ENCODE data around the gene FERMT2.
"Not testable (repeated sequence)": the region's sequence is repeated elsewhere in the genome, so short reads cannot be mapped to it uniquely, and the experiment has no call there.

The FERMT2 gene

DNA sequence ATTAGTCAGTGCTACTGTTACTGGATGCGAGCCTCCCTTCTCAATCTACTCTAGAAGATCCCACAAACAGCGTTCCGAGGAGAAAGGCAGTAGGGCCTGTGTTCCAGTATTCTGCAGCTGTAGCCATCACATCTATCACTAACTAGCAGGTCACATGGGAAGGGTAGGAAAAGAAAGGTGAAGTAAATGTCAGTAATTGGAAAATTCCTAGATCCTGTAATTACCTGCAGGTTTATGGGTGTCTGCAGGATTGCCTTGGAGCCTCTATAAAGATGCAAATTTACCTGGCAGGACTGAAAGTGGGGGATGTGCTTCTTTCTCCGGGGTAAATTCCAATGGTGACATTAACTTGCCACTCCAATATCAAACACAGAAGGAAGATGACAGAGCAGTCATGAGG, 77.8 kb downstream of the FERMT2 start:
- TF ChIP-seq, protein P1, sequence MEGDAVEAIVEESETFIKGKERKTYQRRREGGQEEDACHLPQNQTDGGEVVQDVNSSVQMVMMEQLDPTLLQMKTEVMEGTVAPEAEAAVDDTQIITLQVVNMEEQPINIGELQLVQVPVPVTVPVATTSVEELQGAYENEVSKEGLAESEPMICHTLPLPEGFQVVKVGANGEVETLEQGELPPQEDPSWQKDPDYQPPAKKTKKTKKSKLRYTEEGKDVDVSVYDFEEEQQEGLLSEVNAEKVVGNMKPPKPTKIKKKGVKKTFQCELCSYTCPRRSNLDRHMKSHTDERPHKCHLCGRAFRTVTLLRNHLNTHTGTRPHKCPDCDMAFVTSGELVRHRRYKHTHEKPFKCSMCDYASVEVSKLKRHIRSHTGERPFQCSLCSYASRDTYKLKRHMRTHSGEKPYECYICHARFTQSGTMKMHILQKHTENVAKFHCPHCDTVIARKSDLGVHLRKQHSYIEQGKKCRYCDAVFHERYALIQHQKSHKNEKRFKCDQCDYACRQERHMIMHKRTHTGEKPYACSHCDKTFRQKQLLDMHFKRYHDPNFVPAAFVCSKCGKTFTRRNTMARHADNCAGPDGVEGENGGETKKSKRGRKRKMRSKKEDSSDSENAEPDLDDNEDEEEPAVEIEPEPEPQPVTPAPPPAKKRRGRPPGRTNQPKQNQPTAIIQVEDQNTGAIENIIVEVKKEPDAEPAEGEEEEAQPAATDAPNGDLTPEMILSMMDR (IDR thresholded peaks at IDR 0.05; ENCODE audit: insufficient read depth, missing control alignments): no peak
- no peak for FAIRE-seq
- DNase-seq (ENCODE audit: insufficient read length, low spot score): no peak

DNA sequence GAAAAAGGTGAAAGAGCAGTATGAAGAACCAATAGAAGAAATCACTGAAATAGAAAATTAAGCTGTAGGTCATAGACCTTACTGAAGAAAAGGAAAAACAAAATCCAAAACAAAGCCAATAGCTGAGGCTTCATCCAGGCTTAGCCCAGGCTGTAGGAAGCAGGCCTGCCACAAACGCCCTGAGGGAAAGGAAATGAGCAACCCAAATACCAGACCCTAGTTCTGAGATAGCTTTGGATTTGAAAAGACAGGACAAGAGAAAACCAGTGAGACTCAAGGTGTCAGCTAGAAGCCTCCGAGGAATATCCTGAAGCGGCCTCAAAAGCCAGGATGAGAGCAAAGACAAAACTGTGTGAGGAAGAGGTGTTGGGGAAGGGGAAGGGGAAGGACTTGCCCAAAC, 79.2 kb downstream of the FERMT2 start:
- FAIRE-seq: no peak

DNA sequence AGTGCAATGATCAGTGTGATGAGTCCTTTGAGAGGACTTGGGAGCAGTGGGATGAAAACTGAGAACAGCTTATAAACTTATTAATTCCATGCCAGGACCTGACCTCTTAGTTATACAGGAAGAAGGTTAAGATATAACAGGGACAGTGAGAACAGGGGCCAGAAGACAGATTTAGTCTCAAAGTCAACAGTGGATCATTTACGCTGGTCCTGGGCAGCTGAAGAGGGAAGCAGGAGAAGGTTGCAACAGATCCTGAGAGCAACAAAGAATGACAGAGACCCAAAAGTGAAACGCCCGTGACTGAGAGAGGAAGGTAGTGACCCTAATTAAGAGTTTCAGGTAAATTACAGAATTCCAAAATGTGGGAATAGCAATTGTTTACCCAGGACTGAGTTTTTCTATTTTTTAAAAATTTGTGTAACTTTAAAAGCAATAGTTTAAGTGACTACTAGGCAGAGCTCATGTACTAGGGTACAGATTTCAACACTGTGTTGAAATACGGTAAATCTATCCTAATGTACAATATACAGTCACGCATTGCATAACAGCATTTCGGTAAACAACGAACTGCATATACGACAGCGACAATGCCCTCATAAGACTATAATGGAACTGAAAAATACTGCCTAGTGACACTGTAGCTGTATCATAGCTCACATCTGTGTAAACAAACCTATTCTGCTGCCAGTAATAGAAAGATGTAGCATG, 81.8 kb downstream of the FERMT2 start:
- TF ChIP-seq, protein P1 (IDR thresholded peaks at IDR 0.05; ENCODE audit: insufficient read depth, missing control alignments): no peak
- FAIRE-seq: no peak
- DNase-seq (ENCODE audit: insufficient read length, low spot score): no peak

More for the DNA sequence above, 79.2 kb downstream of the FERMT2 start:
- DNase-seq (ENCODE audit: insufficient read length, low spot score): no peak
- TF ChIP-seq, protein P1 (IDR thresholded peaks at IDR 0.05; ENCODE audit: insufficient read depth, missing control alignments): no peak

DNA sequence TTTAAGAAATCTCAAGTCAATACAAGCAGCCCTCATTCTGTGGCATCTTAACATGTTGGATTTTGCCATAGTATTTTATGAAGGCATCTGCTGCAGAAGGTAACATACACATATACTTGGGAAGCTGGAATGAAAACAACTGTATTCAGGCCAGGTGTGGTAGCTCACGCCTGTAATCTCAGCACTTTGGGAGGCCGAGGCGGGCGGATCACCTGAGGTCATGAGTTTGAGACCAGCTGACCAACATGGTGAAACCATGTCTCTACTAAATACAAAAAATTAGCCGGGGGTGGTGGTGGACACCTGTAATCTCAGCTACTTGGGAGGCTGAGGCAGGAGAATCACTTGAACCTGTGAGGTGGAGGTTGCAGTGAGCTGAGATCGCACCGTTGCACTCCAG, 86.0 kb downstream of the FERMT2 start:
- FAIRE-seq; DNase-seq (ENCODE audit: insufficient read length, low spot score): not testable (repeated sequence)

DNA sequence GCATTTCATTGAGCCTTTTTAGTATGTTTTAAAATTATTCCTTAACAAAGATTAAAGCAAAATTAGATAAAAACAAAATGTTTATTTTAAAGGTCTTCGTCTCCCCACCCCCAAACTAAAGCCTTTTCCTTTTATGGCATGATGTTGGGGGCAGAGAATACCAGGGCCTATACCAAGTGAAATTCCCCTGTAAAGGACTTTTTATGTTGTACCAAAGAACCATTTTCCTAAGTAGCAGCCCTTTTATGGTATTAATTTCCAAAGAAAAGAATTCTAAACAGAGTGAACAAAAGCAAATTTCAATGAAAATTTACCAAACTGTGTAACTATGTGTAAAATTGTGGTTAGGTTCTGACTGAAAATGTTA, 87.5 kb downstream of the FERMT2 start:
- TF ChIP-seq, protein P1 (IDR thresholded peaks at IDR 0.05; ENCODE audit: insufficient read depth, missing control alignments): no peak
- FAIRE-seq: no peak

DNA sequence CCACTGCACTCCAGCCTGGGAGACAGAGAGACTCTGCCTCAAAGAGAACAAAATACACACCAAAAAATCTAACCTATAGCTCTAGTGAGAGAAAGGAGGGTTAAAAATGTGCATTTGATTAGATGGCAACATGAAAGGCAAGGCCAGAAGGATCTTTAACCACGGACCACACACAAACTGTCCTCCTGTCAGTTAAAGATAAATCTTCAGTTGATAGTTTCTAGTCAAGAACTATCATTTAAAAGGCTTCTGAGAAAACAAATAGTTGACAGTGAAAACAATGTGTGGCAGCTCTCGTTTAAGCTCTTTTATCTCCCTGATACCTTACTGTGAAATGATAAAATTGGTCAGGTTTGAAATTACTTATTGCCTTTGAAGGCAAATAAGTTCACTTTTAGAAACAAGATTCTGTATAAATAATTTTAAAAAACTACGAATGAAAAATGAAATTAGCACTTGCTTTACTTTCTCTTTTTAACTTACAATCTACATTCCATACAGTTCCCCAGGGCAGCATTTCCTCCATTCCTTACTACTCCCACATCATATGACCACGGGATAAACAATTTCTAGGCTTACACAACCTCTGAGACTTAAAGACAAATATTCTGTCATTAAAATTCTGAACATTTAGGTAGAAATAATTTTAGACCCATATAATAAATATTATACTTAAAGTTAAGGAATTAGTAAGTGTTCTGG, 88.1 kb downstream of the FERMT2 start:
- no peak for DNase-seq (ENCODE audit: insufficient read length, low spot score)
- no peak for FAIRE-seq
- TF ChIP-seq, protein P1 (IDR thresholded peaks at IDR 0.05; ENCODE audit: insufficient read depth, missing control alignments): no peak

More for the DNA sequence above, 87.5 kb downstream of the FERMT2 start:
- no peak for DNase-seq (ENCODE audit: insufficient read length, low spot score)

DNA sequence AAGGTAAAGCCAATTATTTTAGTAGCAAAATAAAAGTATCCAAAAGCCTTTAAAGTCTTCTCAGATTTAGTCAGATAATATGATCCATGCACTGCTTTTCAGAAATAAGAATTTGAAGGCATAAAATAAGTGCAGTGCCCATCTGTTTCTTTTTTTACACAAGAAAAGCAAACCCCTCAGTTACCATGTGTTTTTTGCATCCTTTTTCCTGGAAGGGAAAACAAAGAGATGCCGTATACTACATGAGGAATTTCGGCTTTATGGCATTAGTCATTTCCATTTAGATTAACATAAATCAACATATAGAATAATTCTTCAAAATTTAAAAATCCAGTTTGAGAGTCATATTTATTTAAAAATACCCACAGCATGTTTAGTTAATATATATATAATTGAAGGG, 89.4 kb downstream of the FERMT2 start:
- DNase-seq (ENCODE audit: insufficient read length, low spot score) (no peak), FAIRE-seq (no peak)
- TF ChIP-seq, protein P1 (IDR thresholded peaks at IDR 0.05; ENCODE audit: insufficient read depth, missing control alignments): no peak

Measured in D721Med (cell line).